Right lobe of liver (tissue), 6 donors: ENCODE results near the gene JMJD6. TPM values are rescaled to one million over a fixed set of nuclear protein-coding genes. Genes with fewer than 3 reads are reported as not detected.
"Not testable (repeated sequence)": the region's sequence is repeated elsewhere in the genome, so short reads cannot be mapped to it uniquely, and the experiment has no call there.

Source experiments
- ATAC-seq, 4 donors: fragments of 200-7000 bp; cut with Tn5 transposase; one replicate each; pipeline ENCODE4 v1.9.1; 2020; ENCODE audit warnings: mild to moderate bottlenecking in 4 of 4, moderate library complexity in 4 of 4
- DNase-seq, 3 donors: peaks; one replicate each; pipeline ENCODE4 v3.0.0-alpha.2; 2020
- H3K27ac ChIP-seq, 3 donors: fragments of 200-600 bp; one replicate each; pipeline ENCODE4 v1.8.0; 2022
- H3K27me3 ChIP-seq, 2 donors: fragments of 200-600 bp; one replicate each; pipeline ENCODE4 v1.8.0; 2022
- H3K36me3 ChIP-seq, 4 donors: fragments of 200-600 bp; sonication (generic) in 1 of 4; one replicate each; pipeline versions ENCODE4 v1.5.1 to v1.8.0; 2017 to 2022; ENCODE audit warnings: control low read depth in 1 of 4
- H3K4me1 ChIP-seq, 4 donors: fragments of 200-600 bp; sonication (generic) in 1 of 4; one replicate each; pipeline versions ENCODE4 v1.5.1 to v1.8.0; 2017 to 2022; ENCODE audit warnings: control low read depth in 1 of 4
- H3K4me3 ChIP-seq, 3 donors: fragments of 200-600 bp; one replicate each; pipeline ENCODE4 v1.8.0; 2022
- H3K9me3 ChIP-seq, 4 donors: fragments of 200-600 bp; sonication (generic) in 1 of 4; one replicate each; pipeline versions ENCODE4 v1.5.1 to v1.8.0; 2017 to 2022; ENCODE audit warnings: control low read depth in 1 of 4
- POLR2A ChIP-seq: fragments of 450-650 bp; IDR thresholded peaks from one replicate; pipeline ENCODE4 v1.6.1; 2017; ENCODE audit warnings: antibody characterized with exemption, mild to moderate bottlenecking
- WGBS: methylation state at CpG from one replicate; pipeline ENCODE4 v1.1.6; 2018; ENCODE audit warnings: low coverage, low lambda C conversion rate; ENCODE audit not compliant: insufficient coverage; ENCODE audit errors: missing lambda C conversion rate; 5-methylcytosine and 5-hydroxymethylcytosine counted together
- intact Hi-C, 2 donors: fragments of 100-400 bp; cut with DNase I; formaldehyde crosslinking; loops; one replicate each; pipeline versions ENCODE4 v1.11.2 to v1.14.1; 2022
- total RNA-seq, 6 experiments: library from RNA; depleted of rRNA in 2 of 6; stranded (reverse); fragments of >200 nt in 2 of 6; fragmentation: NEBNext Ultra II Directional in 3 of 6; extraction: Animal tissue kit (Norgen Biotek cat#: 25700) in 3 of 6; gene quantifications; one replicate each; pipeline versions ENCODE4 v1.1.0 to v1.2.4, GENCODE V29; 2016 to 2023
- TF ChIP-seq, protein P1 (sequence below), 4 donors: fragments of 200-600 bp in 3 of 4; fragments of 450-650 bp in 1 of 4; IDR thresholded peaks; one replicate each; pipeline versions ENCODE4 v1.5.1 to v1.8.0; 2016 to 2022; ENCODE audit warnings: antibody characterized with exemption in 4 of 4, mild to moderate bottlenecking in 2 of 4
- donor health status: DM: no; HTN: yes; CAD: no.
- donor health status: DM: no; HTN: no; CAD: no.
- donor health status: DM: no; HTN: no; CAD: no.
- donor health status: DM: no; HTN: yes; CAD: no.
- donor health status: DM: no; HTN: yes; CAD: no.

Gene JMJD6
- total RNA-seq, 6 experiments from 2014 or later: 10.0 to 15.8 (median 11.1) TPM

DNA sequence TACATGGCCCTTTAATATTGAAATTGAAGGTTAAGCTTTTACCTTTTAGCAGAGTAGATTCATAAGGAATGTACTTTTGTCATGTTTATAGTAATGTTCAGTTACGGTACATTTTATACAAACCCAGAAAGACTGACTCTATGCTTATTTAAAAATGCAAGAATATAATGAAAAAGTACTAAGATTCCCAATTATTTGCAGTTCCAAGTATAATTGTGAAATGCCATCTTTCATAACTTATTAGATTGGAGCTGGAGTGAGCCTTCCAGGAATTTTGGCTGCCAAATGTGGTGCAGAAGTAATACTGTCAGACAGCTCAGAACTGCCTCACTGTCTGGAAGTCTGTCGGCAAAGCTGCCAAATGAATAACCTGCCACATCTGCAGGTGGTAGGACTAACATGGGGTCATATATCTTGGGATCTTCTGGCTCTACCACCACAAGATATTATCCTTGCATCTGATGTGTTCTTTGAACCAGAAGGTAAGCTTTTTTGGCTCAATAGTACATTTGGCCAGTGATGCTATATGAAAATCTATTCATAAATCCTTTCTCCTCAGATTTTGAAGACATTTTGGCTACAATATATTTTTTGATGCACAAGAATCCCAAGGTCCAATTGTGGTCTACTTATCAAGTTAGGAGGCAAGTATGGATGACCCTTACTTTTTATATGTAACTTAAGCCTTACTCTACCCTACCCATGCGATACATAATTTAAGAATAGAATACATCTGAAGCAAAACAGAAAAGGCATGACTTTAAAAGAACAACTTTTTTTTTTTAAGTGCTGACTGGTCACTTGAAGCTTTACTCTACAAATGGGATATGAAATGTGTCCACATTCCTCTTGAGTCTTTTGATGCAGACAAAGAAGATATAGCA is 6.6 kb upstream of the JMJD6 start:
- H3K9me3 ChIP-seq: no peaks in the 10 kb centered on the region
- intact Hi-C loops: no loop called here
- 65% methylated on average over 3 of the region's 3 CpGs for WGBS
- no peaks in the 10 kb centered on the region for H3K27me3 ChIP-seq
- H3K4me3 ChIP-seq: no peak overlapping the region
- peaks cover 0 to 44% (median 13%) of the 10 kb centered on the region in 4 donors for H3K4me1 ChIP-seq
- ATAC-seq (no peak), DNase-seq (no peak)
- peaks cover 0 to 48% (median 20%) of the 10 kb centered on the region in 4 donors for H3K36me3 ChIP-seq
- TF ChIP-seq POLR2A: no peak
- TF ChIP-seq, protein P1, sequence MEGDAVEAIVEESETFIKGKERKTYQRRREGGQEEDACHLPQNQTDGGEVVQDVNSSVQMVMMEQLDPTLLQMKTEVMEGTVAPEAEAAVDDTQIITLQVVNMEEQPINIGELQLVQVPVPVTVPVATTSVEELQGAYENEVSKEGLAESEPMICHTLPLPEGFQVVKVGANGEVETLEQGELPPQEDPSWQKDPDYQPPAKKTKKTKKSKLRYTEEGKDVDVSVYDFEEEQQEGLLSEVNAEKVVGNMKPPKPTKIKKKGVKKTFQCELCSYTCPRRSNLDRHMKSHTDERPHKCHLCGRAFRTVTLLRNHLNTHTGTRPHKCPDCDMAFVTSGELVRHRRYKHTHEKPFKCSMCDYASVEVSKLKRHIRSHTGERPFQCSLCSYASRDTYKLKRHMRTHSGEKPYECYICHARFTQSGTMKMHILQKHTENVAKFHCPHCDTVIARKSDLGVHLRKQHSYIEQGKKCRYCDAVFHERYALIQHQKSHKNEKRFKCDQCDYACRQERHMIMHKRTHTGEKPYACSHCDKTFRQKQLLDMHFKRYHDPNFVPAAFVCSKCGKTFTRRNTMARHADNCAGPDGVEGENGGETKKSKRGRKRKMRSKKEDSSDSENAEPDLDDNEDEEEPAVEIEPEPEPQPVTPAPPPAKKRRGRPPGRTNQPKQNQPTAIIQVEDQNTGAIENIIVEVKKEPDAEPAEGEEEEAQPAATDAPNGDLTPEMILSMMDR (IDR thresholded peaks at IDR 0.05): no peak
- no peak overlapping the region for H3K27ac ChIP-seq

DNA sequence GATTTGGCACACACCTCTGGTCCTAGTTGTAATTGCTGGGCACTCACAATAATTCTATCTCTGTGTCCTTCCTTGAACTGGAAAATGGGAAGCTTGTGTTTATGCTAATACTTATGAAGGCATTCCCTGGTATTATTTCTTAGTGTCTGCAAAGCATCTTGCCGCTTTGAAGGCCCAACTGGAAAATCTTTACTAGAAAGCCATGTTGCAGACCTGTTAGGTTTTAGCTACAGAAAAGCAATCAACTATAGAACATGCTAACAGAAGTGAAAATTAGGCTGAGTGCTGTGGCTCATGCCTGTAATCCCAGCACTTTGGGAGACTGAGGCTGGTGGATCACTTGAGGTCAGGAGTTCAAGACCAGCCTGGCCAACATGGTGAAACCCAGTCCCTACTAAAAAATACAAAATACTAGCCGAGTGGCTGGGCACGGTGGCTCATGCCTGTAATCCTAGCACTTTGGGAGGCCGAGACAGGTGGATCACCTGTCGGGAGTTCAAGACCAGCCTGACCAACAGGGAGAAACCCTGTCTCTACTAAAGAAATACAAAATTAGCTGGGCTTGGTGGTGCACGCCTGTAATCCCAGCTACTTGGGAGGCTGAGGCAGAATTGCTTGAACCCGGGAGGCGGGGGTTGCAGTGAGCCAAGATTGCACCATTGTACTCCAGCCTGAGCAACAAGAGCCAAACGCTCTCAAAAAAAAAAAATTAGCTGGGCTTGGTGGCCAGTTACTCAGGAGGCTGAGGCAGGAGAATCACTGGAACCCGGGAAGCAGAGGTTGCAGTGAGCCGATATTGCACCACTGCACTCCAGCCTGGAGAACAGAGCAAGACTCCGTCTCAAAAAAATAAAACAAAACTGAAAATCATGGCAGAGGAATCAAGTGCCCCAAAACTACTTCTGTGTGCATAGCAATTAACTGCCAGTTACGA is 5.7 kb upstream of the JMJD6 start:
- ATAC-seq, H3K4me3 ChIP-seq, H3K27ac ChIP-seq, H3K27me3 ChIP-seq, DNase-seq, intact Hi-C loops, H3K9me3 ChIP-seq: not testable (repeated sequence)
- H3K4me1 ChIP-seq: peaks cover 0 to 49% (median 15%) of the 10 kb centered on the region in 4 donors
- 83% methylated on average over 10 of the region's 13 CpGs for WGBS
- H3K36me3 ChIP-seq: peaks cover 0 to 48% (median 20%) of the 10 kb centered on the region in 4 donors

DNA sequence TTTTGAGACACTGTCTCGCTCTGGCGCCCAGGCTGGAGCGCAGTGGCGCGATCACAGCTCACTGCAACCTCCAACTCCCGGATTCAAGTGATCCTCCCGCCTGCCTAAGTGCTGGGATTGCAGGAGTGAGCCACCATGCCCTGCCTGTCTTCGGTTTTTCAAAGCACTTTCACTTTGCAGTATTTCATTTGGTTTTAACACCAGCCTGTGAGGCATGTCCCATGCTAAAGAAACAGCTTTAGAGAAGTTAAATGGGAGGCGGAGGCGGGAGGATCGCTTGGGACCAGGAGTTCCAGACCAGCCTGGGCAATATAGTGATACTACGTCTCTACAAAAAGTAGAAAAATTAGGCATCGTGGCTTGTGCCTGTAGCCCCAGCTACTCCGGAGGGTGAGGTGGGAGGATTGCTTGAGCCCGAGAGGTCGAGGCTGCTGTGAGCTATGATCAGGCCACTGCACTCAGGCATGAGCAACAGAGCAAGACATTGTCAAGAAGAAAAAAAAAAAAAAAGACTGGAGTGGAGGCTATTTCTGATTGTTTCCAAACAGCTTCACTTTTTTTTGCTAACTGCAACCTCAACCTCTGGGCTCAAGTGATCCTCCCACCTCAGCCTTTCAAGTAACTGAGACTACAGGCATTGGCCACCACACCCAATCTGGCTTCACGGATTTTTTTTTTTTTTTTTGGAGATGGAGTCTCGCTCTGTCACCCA is 1.5 kb upstream of the JMJD6 start:
- Histone ChIP-seq H3K4me1 (peaks cover 0 to 31% (median 9%) of the 10 kb centered on the region in 4 donors), H3K9me3 (no peaks in the 10 kb centered on the region), H3K27ac (peak overlapping the region; percentile 98 to 99 (median 99)), H3K36me3 (peaks cover 4 to 42% (median 14%) of the 10 kb centered on the region in 4 donors), H3K4me3 (peak overlapping the region; percentile 92 to 100 (median 93)), H3K27me3 (no peaks in the 10 kb centered on the region)
- TF ChIP-seq, protein P1 (IDR thresholded peaks at IDR 0.05): no peak
- intact Hi-C loops: no loop called here
- peak in 1 of 4 donors; percentile 1 for ATAC-seq
- WGBS: 41% methylated on average over 13 of the region's 18 CpGs
- no peak for DNase-seq

DNA sequence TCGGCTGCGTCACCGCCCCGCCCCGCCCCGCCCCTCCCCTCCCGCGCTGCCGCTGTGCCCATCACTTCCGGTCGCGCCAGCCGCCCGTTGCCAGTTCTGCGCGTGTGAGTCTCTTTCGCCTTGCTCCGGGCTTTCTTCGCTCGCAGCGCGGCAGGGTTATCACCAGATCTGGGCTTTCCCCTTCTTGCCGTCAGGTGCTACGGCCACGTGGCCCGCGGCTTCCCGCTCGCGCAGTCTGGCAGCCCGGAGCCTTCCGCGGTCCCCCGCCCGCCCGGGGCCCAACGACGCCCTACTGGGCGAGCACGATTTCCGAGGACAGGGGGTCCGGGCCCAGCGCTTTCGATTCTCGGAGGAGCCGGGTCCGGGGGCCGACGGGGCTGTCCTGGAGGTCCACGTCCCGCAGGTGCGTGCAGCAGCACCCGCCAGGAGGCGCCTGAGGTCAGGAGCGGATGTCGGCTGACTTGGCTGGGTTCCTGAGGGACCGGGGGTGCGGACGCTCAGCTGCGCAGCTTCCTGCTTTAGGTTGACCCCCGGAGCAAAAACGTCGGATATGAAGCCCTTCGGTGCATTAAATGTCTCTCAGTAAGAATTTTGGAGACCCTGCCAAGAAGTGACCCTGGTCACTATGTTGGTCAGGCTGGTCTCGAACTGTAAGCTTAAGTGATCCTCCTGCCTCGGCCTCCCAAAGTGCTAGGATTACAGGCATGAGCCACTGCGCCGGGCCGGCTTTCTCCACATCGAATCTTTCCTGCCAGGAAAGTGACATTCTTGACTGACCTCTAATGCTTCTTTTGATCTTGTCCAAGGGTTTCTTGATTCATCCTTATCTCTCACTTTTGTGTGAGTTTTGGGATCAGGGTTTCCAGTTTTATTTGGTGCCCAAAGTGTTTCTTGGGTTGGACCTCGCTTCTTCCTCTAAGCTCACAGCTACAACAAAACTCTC is 641 bp upstream of the JMJD6 start, which contains the start of gene METTL23:
Gene METTL23 (plus strand): TSS at position 64 of the 943 bp plus-strand sequence. CDS start 2,872 bp downstream, outside the sequence.
- H3K27me3 ChIP-seq: no peaks in the 10 kb centered on the region
- H3K4me3 ChIP-seq: peak within 1 kb of the TSS; percentile 92 to 100 (median 93)
- TF ChIP-seq, protein P1 (IDR thresholded peaks at IDR 0.05): peak; percentile 59 to 76 (median 63)
- TF ChIP-seq POLR2A: no peak
- ATAC-seq (peak; percentile 63 to 74 (median 68)), DNase-seq (peak; percentile 89 to 90 (median 89))
- peak within 1 kb of the TSS; percentile 98 to 99 (median 99) for H3K27ac ChIP-seq
- under 1% methylated on average over 31 of the region's 71 CpGs for WGBS
- peaks cover 0 to 23% (median 9%) of the 10 kb centered on the region in 4 donors for H3K4me1 ChIP-seq
- H3K36me3 ChIP-seq: peaks cover 4 to 41% (median 19%) of the 10 kb centered on the region in 4 donors
- intact Hi-C loops: no loop called here
- H3K9me3 ChIP-seq: no peaks in the 10 kb centered on the region
